Ascending aorta (tissue), 2 donors: ENCODE results near the gene ABCA1. TPM values are rescaled to one million over a fixed set of nuclear protein-coding genes. Genes with fewer than 3 reads are reported as not detected.

Source experiments
- DNase-seq, 2 donors: peaks; one replicate each; pipeline ENCODE4 v3.0.0-alpha.2; 2019; ENCODE audit warnings: low spot score in 2 of 2
- H3K27ac ChIP-seq, 2 donors: fragments of 200-600 bp; sonication (generic); one replicate each; pipeline ENCODE4 v1.5.1; 2016 to 2017; ENCODE audit warnings: mild to moderate bottlenecking in 1 of 2
- H3K27me3 ChIP-seq: fragments of 200-600 bp; sonication (generic); one replicate; pipeline ENCODE4 v1.5.1; 2017
- H3K36me3 ChIP-seq, 2 donors: fragments of 200-600 bp; sonication (generic); one replicate each; pipeline ENCODE4 v1.5.1; 2016
- H3K4me1 ChIP-seq, 2 donors: fragments of 200-600 bp; sonication (generic); one replicate each; pipeline ENCODE4 v1.5.1; 2016 to 2017; ENCODE audit warnings: mild to moderate bottlenecking in 1 of 2
- H3K4me3 ChIP-seq, 2 donors: fragments of 200-600 bp; sonication (generic); one replicate each; pipeline ENCODE4 v1.5.1; 2016 to 2017; ENCODE audit warnings: mild to moderate bottlenecking in 1 of 2
- H3K9me3 ChIP-seq, 2 donors: fragments of 200-600 bp; sonication (generic); one replicate each; pipeline ENCODE4 v1.5.1; 2016
- intact Hi-C: fragments of 100-400 bp; cut with DNase I; formaldehyde crosslinking; loops from one replicate; pipeline ENCODE4 v1.15.1; 2023
- total RNA-seq: library from RNA; depleted of rRNA; stranded (reverse); fragments of >200 nt; gene quantifications from one replicate; pipeline ENCODE4 v1.1.0, GENCODE V29; 2016
- TF ChIP-seq, protein P1 (sequence below), 3 experiments: fragments of 200-600 bp in 2 of 3; fragments of 450-650 bp in 1 of 3; sonication (generic) in 2 of 3; IDR thresholded peaks; one replicate each; pipeline ENCODE4 v1.5.1; 2016 to 2019; ENCODE audit warnings: antibody characterized with exemption in 3 of 3, mild to moderate bottlenecking in 1 of 3, moderate library complexity in 1 of 3

The ABCA1 gene
- total RNA-seq, 1 donor from 2014 or later: 14.0 TPM

- H3K4me1 ChIP-seq: peaks cover 0 to 7% of the 10 kb centered on the region in 2 donors
- H3K27ac ChIP-seq: no peak overlapping the region
- no peaks in the 10 kb centered on the region for H3K27me3 ChIP-seq
- intact Hi-C loops: no loop called here
- no peak for DNase-seq
- H3K4me3 ChIP-seq: no peak overlapping the region
- H3K9me3 ChIP-seq: no peaks in the 10 kb centered on the region
- no peaks in the 10 kb centered on the region for H3K36me3 ChIP-seq
- TF ChIP-seq, protein P1, sequence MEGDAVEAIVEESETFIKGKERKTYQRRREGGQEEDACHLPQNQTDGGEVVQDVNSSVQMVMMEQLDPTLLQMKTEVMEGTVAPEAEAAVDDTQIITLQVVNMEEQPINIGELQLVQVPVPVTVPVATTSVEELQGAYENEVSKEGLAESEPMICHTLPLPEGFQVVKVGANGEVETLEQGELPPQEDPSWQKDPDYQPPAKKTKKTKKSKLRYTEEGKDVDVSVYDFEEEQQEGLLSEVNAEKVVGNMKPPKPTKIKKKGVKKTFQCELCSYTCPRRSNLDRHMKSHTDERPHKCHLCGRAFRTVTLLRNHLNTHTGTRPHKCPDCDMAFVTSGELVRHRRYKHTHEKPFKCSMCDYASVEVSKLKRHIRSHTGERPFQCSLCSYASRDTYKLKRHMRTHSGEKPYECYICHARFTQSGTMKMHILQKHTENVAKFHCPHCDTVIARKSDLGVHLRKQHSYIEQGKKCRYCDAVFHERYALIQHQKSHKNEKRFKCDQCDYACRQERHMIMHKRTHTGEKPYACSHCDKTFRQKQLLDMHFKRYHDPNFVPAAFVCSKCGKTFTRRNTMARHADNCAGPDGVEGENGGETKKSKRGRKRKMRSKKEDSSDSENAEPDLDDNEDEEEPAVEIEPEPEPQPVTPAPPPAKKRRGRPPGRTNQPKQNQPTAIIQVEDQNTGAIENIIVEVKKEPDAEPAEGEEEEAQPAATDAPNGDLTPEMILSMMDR (IDR thresholded peaks at IDR 0.05): no peak
Observed at GRCh38 chr9:104746285-104746684, 181.7 kb downstream of the ABCA1 start.

- DNase-seq: no peak
- H3K27ac ChIP-seq: no peak overlapping the region
- H3K4me1 ChIP-seq: peaks cover 0 to 7% of the 10 kb centered on the region in 2 donors
- TF ChIP-seq, protein P1 (IDR thresholded peaks at IDR 0.05): no peak
- no peaks in the 10 kb centered on the region for H3K27me3 ChIP-seq
- intact Hi-C loops: no loop called here
- no peak overlapping the region for H3K4me3 ChIP-seq
- no peaks in the 10 kb centered on the region for H3K9me3 ChIP-seq
- H3K36me3 ChIP-seq: no peaks in the 10 kb centered on the region
Observed at GRCh38 chr9:104745852-104746251, 182.1 kb downstream of the ABCA1 start.

- no peak overlapping the region for H3K4me3 ChIP-seq
- TF ChIP-seq, protein P1 (IDR thresholded peaks at IDR 0.05): peak; percentile 55 to 76 (median 66)
- H3K36me3 ChIP-seq: no peaks in the 10 kb centered on the region
- no peaks in the 10 kb centered on the region for H3K4me1 ChIP-seq
- intact Hi-C loops: no loop called here
- H3K9me3 ChIP-seq: no peaks in the 10 kb centered on the region
- no peak overlapping the region for H3K27ac ChIP-seq
- H3K27me3 ChIP-seq: no peaks in the 10 kb centered on the region
- no peak for DNase-seq
Observed at GRCh38 chr9:104743376-104743985, 184.5 kb downstream of the ABCA1 start.

- intact Hi-C loops: no loop called here
Observed at GRCh38 chr9:104740621-104741020, 187.3 kb downstream of the ABCA1 start.

GRCh38 chr9:104738452-104738851 lies 189.5 kb downstream of the ABCA1 start:
- Histone ChIP-seq H3K9me3 (no peaks in the 10 kb centered on the region), H3K4me3 (no peak overlapping the region), H3K27me3 (no peaks in the 10 kb centered on the region), H3K36me3 (no peaks in the 10 kb centered on the region), H3K27ac (no peak overlapping the region), H3K4me1 (no peaks in the 10 kb centered on the region)
- intact Hi-C loops: no loop called here
- TF ChIP-seq, protein P1 (IDR thresholded peaks at IDR 0.05): no peak
- DNase-seq: no peak

More at GRCh38 chr9:104740621-104741020, 187.3 kb downstream of the ABCA1 start:
- no peak overlapping the region for H3K4me3 ChIP-seq
- H3K27ac ChIP-seq: no peak overlapping the region
- TF ChIP-seq, protein P1 (IDR thresholded peaks at IDR 0.05): no peak
- H3K27me3 ChIP-seq: no peaks in the 10 kb centered on the region
- no peaks in the 10 kb centered on the region for H3K4me1 ChIP-seq
- DNase-seq: no peak
- no peaks in the 10 kb centered on the region for H3K9me3 ChIP-seq
- H3K36me3 ChIP-seq: no peaks in the 10 kb centered on the region

Other genes starting within 250 kb of the ABCA1 start
- gene OR13D1, start 233.6 kb downstream of the ABCA1 start, total RNA-seq: not detected
- 9.7 TPM for gene NIPSNAP3A, start 180.5 kb downstream of the ABCA1 start, total RNA-seq
- 14.6 TPM for gene NIPSNAP3B, start 164.0 kb downstream of the ABCA1 start, total RNA-seq